ENCODE measurements around the gene CRTC2. TPM values are rescaled to one million over a fixed set of nuclear protein-coding genes. Genes with fewer than 3 reads are reported as not detected.

The CRTC2 gene
- total and polyA plus RNA-seq, 2 donors (not counting 1 experiment from before 2014, with no cell fraction given) = 2.6 to 7.1 TPM

DNA sequence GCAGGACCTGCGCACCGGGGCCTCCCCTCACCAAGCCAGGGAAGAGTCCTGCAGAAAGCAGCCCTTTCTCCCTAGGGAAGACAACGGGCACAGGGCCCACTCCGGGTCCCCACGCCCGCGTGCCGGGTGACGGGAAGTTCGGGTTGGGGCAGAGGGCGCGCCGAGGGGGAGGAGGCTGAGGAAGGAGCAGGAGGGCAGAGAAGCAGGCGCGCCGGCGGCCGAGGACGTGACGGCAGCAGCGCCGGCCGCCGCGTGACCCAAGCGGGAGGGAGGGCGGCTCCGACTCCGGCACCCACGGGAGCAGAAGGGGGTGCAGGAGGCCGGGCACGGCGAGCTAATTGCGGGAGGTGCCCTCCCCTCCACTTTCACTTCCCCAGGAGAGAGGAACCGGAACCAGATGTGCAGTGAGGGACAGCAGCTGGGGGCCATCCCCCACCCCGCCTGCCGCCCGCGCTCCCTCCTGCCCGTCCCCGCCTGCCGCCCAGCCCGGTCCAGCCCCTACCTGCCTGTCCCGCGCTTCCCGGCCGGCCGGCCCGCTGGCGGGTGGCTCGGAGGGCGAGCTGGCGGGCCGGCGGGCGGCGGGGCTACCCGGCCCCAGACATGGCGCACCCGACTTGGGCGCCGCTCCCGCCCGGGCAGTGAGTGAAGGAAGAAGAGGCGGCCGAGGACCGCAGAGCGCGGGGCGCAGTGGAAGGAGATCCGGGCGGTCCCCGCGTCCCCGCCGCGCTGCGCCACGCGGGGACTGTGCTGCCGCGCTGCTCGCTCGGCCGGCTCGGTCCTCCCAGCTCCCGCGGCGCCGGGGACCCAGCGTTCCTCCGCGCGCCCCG lies 12.4 kb downstream of the CRTC2 start:
- peak overlapping the region; percentile 66 to 91 (median 84) for H3K4me3 ChIP-seq (replicated peaks in 1 of 4; ENCODE audit: control extremely low read depth in 1 of 4, insufficient read depth in 1 of 4, low read depth in 3 of 4, low read length in 4 of 4)
- TF ChIP-seq EZH2 (IDR thresholded peaks at IDR 0.05; ENCODE audit: low read length, missing control alignments) = no peak
- TF ChIP-seq, protein P1, sequence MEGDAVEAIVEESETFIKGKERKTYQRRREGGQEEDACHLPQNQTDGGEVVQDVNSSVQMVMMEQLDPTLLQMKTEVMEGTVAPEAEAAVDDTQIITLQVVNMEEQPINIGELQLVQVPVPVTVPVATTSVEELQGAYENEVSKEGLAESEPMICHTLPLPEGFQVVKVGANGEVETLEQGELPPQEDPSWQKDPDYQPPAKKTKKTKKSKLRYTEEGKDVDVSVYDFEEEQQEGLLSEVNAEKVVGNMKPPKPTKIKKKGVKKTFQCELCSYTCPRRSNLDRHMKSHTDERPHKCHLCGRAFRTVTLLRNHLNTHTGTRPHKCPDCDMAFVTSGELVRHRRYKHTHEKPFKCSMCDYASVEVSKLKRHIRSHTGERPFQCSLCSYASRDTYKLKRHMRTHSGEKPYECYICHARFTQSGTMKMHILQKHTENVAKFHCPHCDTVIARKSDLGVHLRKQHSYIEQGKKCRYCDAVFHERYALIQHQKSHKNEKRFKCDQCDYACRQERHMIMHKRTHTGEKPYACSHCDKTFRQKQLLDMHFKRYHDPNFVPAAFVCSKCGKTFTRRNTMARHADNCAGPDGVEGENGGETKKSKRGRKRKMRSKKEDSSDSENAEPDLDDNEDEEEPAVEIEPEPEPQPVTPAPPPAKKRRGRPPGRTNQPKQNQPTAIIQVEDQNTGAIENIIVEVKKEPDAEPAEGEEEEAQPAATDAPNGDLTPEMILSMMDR (conservative IDR thresholded peaks at IDR 0.05 in 1 of 2, IDR thresholded peaks at IDR 0.05 in 1 of 2; ENCODE audit: low read depth in 1 of 2, low read length in 2 of 2) = no peak
- H4K20me1 ChIP-seq (ENCODE audit: control insufficient read depth, extremely low read depth, insufficient read depth, low read length) = no peaks in the 10 kb centered on the region
- peak overlapping the region; percentile 99 for H3K4me2 ChIP-seq (ENCODE audit: extremely low read depth, insufficient read depth, low read length)
- peak; percentile 61 to 70 for DNase-seq (ENCODE audit: low read depth in 2 of 2)
- H3K9me3 ChIP-seq (ENCODE audit: control insufficient read depth, insufficient read depth, low read depth, low read length) = no peaks in the 10 kb centered on the region
- no peaks in the 10 kb centered on the region for H3K27me3 ChIP-seq (ENCODE audit: control insufficient read depth, insufficient read depth, low read length)
- peaks cover 4% of the 10 kb centered on the region for H3K4me1 ChIP-seq (ENCODE audit: control insufficient read depth, extremely low read depth, insufficient read depth, low read length)
- peak overlapping the region; percentile 94 for H3K9ac ChIP-seq (ENCODE audit: insufficient read depth, low read length)
- peaks cover 15% of the 10 kb centered on the region for H3K79me2 ChIP-seq (ENCODE audit: control insufficient read depth, insufficient read depth, low read length)
- H3K36me3 ChIP-seq (ENCODE audit: control insufficient read depth, insufficient read depth, low read length) = peaks cover 15% of the 10 kb centered on the region
- H3K27ac ChIP-seq (ENCODE audit: insufficient read depth, low read length) = peak overlapping the region; percentile 94
- peak overlapping the region; percentile 52 for H2AFZ ChIP-seq (ENCODE audit: low read length)

DNA sequence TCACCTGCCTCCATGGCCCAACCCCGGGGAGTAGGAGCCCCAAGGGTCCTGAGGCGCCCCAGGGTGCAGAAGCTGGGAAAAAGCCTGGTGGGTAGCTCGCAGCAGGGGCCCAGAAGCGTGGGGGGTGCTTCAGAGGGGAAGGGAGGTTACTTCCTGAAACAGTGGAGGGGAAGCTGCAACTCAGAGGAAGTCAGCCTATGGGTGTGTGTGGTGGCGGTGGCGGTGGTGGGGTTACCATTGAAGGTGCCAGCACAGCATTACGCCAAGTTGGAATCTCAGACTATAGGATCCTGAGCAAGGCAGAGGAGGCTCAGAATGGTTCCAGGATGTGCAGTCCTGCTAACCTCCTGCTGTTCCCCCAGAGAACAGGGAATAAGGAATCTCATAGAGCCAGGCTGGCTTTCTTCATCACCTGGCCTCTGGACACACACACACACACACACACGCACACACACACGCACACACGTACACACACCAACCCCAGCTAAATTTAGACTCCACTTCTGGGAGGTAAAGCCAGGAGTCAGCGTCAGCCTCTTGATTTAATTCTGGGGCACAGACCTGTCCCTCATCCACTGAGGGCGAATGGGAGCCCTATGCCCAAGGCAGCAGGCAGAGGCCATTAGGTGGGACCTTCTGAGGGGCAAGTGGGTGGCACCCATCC lies 13.1 kb downstream of the CRTC2 start:
- Histone ChIP-seq H3K27ac (ENCODE audit: insufficient read depth, low read length) (peak overlapping the region; percentile 94), H3K36me3 (ENCODE audit: control insufficient read depth, insufficient read depth, low read length) (peaks cover 15% of the 10 kb centered on the region), H3K9me3 (ENCODE audit: control insufficient read depth, insufficient read depth, low read depth, low read length) (no peaks in the 10 kb centered on the region), H4K20me1 (ENCODE audit: control insufficient read depth, extremely low read depth, insufficient read depth, low read length) (no peaks in the 10 kb centered on the region), H3K4me1 (ENCODE audit: control insufficient read depth, extremely low read depth, insufficient read depth, low read length) (peaks cover 4% of the 10 kb centered on the region), H3K4me3 (replicated peaks in 1 of 4; ENCODE audit: control extremely low read depth in 1 of 4, insufficient read depth in 1 of 4, low read depth in 3 of 4, low read length in 4 of 4) (peak overlapping the region; percentile 66 to 91 (median 84)), H3K79me2 (ENCODE audit: control insufficient read depth, insufficient read depth, low read length) (peaks cover 15% of the 10 kb centered on the region), H3K27me3 (ENCODE audit: control insufficient read depth, insufficient read depth, low read length) (no peaks in the 10 kb centered on the region), H3K4me2 (ENCODE audit: extremely low read depth, insufficient read depth, low read length) (peak overlapping the region; percentile 99), H3K9ac (ENCODE audit: insufficient read depth, low read length) (peak overlapping the region; percentile 94), H2AFZ (ENCODE audit: low read length) (peak overlapping the region; percentile 52)
- TF ChIP-seq, protein P1 (conservative IDR thresholded peaks at IDR 0.05 in 1 of 2, IDR thresholded peaks at IDR 0.05 in 1 of 2; ENCODE audit: low read depth in 1 of 2, low read length in 2 of 2) = no peak
- TF ChIP-seq EZH2 (IDR thresholded peaks at IDR 0.05; ENCODE audit: low read length, missing control alignments) = no peak
- DNase-seq (ENCODE audit: low read depth in 2 of 2) = peak; percentile 51 to 64

DNA sequence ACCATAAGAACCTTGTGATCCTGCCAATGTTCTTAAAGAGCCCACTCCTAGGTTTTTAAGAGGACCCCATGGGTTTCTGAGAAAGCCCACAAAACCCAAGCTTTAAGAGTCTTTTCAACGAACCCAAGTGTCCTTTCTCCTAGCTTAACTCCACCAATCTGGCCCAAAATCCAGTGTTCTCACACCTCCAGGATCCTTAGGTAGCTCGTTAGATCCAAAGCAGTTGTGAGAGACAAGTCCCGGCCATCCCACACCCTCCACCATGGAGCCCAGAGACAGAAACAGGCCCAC lies 13.6 kb downstream of the CRTC2 start:
- peak overlapping the region; percentile 94 for H3K27ac ChIP-seq (ENCODE audit: insufficient read depth, low read length)
- H3K27me3 ChIP-seq (ENCODE audit: control insufficient read depth, insufficient read depth, low read length) = no peaks in the 10 kb centered on the region
- no peak for DNase-seq (ENCODE audit: low read depth in 2 of 2)
- H3K4me1 ChIP-seq (ENCODE audit: control insufficient read depth, extremely low read depth, insufficient read depth, low read length) = peaks cover 4% of the 10 kb centered on the region
- TF ChIP-seq, protein P1 (conservative IDR thresholded peaks at IDR 0.05 in 1 of 2, IDR thresholded peaks at IDR 0.05 in 1 of 2; ENCODE audit: low read depth in 1 of 2, low read length in 2 of 2) = no peak
- no peak for TF ChIP-seq EZH2 (IDR thresholded peaks at IDR 0.05; ENCODE audit: low read length, missing control alignments)
- H2AFZ ChIP-seq (ENCODE audit: low read length) = no peak overlapping the region
- peak overlapping the region; percentile 99 for H3K4me2 ChIP-seq (ENCODE audit: extremely low read depth, insufficient read depth, low read length)
- no peak overlapping the region for H3K9ac ChIP-seq (ENCODE audit: insufficient read depth, low read length)
- peaks cover 16% of the 10 kb centered on the region for H3K36me3 ChIP-seq (ENCODE audit: control insufficient read depth, insufficient read depth, low read length)
- H4K20me1 ChIP-seq (ENCODE audit: control insufficient read depth, extremely low read depth, insufficient read depth, low read length) = no peaks in the 10 kb centered on the region
- H3K4me3 ChIP-seq (replicated peaks in 1 of 4; ENCODE audit: control extremely low read depth in 1 of 4, insufficient read depth in 1 of 4, low read depth in 3 of 4, low read length in 4 of 4) = peak overlapping the region; percentile 8 to 91 (median 74)
- peaks cover 15% of the 10 kb centered on the region for H3K79me2 ChIP-seq (ENCODE audit: control insufficient read depth, insufficient read depth, low read length)
- H3K9me3 ChIP-seq (ENCODE audit: control insufficient read depth, insufficient read depth, low read depth, low read length) = no peaks in the 10 kb centered on the region

Measured in fibroblast of lung (primary cell).